CD4-positive, alpha-beta T cell treated with Interleukin-17A for 4 hours (primary cell): ENCODE measurements around the gene MDC1.
"Not testable (repeated sequence)": the region's sequence is repeated elsewhere in the genome, so short reads cannot be mapped to it uniquely, and the experiment has no call there.

Experiments used
- DNase-seq: peaks from one replicate; pipeline ENCODE4 v3.0.0-alpha.2; 2020; ENCODE audit warnings: mixed read lengths

The MDC1 gene

DNA sequence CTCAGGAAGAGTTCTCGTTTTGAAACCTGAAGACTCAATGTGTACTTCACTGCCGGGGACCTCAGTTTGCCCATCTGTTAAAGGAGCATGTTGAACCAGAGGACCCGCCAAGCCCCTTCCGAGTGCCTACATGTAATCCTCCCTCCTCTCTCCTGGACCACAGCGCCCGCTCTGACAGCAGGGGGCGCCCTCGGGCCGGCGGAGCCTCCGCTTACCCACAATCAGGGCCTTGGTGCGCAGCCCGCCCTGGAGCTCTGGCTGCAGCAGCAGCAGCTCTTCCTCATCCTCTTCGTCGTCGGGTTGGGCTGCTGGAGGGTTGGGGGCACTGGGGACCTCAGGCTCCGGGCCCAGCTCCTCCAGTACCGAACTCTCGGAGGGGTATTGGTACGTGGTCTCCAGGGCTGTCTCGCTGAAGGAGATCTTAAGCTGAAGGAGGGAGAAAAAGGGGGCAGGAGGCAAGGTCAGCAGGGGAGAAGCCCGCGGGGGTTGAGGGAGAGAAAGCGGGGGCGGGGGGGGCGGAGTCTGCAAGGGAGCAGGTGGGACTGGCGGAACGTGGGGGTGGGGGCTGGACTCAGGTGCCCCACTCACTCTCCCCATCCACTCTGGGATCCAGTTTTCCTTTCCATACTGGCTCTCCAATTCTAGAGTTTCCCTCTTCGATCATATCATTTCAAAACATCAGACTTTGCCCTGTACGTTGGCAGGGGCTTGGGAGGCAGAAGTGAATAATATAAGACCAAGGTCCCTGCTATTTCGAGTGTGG is 37.9 kb downstream of the MDC1 start:
- peak; percentile 96 for DNase-seq

DNA sequence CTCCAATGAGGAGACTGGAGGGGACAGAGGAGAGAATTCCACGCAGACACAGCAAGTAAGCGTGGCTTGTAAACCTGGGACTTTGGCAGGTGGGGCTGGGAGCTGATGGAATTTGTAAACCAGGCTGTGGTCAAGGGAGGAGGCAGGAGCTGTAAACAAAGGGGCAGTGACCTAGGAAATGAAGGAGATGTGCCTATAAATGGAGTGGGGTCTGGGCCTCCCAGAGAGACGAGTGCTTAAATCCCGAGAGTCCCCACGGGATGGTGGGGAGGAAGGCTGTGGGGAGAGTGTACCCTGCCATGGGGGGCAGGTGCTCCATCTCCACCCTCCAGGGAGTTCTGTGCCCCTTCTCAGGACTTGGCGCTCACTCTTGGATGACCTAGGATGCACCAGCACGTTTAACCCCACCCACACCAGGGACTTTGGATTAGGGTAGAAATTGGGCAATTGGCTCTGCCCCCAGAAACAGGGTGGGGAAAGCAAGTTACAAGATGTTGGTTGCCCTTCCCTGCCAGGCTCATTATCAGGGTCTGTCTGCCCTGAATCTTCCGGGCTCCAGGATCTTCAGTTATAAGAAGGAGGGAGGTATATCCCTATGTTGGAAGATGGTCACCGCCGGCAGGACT is 40.3 kb downstream of the MDC1 start:
- DNase-seq = no peak

DNA sequence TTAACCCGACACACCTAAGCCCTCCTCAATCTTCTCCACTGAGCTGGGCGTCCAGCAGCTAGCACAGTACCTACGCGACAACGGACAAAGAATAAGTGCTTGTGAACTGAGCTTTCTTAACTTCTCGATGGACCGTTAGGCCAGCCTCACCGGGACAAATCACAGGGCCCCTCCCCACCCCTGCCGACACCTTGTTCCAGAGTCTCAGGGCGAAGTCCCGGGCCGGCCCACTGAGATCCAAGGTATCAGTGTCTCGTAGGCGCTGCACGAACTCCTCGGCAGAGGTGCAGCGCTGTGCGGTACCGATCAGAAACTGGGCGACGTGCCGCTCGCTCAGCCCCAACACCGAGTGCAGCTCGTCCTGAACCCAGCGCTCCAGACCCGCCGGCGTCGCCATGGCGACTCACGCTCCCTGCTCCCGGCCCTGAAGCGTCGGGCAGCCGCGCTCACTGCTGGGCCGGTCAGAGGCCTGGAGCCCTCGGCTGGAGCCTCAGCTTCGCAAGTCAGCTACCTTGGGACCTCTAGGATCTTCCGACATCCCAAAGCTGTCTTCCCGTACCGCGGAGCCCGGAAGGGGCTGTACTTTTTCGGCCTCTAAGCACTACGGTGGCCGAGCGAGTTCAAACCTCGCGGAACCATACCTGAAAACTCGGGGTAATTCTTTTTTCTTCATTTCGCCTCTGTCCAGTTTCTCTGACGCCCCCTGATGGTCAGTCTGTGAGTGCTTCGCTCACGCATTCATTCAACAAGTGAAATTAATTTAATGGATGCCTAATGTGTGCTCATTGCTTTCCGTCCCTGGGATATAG is 44.4 kb downstream of the MDC1 start, which contains the start of gene DHX16:
Gene DHX16 (minus strand): TSS at position 562 of the 809 bp plus-strand sequence. CDS start 165 bp downstream, at position 397.
- DNase-seq = peak; percentile 93

DNA sequence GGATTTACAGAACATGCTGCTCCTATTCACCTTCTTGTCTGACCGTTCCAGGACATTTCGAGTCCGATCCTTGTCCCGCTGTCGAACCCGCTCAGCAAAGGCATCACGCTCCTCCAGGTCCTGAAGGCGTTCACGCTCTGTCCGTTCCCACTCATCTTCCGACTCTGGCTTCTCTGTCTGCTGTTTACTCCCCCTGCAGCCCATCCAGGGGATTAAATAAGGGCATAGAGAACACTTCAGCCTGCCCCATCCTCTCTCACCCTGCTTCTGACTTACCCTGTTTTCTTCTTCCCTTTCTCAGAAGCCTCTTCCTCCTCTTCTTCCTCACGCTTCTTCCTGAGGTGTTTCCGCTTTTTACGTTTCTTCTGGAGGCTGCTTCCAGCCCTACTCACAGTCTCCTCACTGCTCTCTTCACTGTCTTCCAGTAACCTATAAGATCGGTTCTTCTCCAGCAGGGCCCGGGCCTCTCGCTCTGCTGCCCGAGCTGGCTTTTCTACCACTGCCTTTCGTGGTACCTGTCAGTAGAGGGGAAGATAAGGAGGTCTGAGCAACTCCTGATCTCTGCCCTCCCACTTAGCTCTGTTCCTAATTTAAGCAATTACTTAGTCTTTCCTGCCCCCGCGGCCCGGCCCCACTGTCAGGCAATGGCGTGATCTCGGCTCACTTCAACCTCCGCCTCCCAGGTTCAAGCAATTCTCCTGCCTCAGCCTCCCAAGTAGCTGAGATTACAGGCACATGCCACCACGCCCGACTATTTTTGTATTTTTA is 46.1 kb downstream of the MDC1 start:
- no peak for DNase-seq

DNA sequence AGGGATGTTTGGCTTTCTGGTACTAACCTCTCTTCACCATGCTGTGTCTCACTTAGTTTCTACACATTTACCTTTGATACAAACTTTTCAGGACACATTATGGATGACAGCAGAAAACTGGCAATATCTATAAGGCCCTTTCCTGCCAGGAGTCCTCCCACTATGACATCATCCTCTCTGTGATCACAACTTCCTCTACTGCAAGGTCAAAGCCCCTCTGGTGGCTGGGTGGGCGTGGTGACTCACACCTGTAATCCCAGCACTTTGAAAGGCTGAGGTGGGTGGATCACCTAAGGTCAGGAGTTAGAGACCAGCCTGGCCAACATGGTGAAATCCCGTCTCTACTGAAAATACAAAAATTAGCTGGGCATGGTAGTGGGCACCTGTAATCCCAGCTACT is 50.8 kb downstream of the MDC1 start:
- DNase-seq = peak; percentile 24

DNA sequence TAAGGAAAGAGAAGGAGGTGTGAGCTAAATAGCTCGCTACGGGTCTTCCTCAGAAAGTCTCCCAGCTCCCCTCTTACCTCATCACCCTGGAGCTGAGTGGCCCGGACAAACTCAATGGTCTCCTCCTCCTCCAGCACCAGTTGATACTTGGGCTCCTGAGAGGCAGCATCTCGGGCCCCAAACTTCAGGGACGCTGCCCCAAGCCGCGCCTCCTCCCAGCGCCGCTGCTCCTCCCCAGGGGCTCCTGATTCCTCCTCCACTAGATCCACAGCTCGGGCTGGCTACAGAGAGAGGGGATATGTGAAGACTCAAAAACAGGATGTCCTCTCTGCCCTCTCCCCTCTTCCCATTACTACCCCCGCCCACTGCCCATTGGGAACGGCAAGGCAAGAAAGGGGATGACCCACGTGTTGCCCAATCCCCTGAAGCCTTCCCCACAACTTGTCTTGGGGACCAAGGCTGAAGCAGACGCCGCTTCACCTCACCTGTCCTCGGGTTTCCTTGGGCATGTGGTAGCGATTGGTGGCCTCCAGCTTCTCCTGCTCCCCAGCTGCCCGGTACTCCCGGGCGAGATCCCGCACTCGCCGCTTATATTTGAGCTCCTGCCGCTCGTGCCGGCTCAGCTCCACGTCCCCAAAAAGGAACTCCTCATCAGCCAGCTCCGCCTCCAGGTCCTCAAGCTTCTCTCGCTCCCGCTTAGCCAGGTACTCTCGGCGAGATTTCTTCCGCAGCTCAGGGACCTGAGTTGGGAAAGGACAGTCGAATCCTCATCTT is 51.9 kb downstream of the MDC1 start:
- DNase-seq = no peak

DNA sequence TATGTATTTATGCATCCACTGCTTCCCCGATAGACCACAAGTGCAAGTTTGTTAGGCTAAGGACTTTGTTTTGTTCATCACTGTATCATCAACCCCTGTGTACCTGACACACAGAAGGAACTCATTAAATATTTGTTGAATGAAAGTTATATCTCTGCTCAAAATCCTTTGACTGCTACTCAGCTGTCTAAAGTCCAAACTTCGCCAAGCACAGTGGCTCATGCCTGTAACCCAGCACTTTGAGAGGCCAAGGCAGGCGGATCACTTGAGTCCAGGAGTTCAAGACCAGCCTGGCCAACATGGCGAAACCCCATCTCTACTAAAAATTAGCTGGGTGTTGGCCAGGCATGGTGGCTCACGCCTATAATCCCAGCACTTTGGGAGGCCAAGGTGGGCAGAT is 59.2 kb downstream of the MDC1 start:
- DNase-seq = not testable (repeated sequence)

DNA sequence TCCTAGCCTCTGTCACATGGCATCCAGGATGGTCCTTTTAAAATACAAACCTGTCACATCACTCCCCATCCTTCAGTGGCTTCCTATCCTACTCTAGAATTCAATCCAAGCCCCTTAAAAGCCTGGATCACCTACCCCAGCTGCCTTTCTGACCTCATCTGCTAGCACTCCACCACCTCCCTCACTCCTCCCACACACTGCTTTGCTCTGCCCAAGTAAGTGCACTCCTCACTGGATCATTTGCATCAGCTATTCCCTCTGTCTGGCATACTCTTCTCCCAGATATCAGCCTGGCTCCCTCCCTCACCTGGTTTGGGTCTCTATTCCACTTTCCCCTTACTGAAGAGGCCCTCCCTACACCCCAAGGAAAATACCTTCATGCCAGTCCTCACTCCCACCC is 59.6 kb downstream of the MDC1 start:
- no peak for DNase-seq

DNA sequence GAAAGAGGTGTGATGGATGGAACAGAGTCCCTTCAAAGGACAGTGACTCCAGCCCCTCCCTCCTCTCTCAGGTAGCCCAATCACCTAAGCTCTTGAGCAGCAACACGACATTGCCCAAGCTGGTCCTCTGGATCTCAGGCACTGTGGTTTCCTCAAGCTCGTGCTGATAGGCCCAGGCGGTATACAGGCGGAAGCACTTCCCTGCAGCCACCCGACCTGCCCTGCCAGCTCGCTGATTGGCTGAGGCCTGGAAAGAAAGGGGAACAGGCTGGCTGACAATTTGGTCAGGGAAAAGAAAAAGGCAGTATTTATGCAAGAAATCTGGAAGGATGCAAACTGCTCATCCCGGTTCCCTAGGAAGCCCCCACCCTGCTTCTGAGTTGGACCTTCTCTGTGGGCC is 60.6 kb downstream of the MDC1 start:
- no peak for DNase-seq

DNA sequence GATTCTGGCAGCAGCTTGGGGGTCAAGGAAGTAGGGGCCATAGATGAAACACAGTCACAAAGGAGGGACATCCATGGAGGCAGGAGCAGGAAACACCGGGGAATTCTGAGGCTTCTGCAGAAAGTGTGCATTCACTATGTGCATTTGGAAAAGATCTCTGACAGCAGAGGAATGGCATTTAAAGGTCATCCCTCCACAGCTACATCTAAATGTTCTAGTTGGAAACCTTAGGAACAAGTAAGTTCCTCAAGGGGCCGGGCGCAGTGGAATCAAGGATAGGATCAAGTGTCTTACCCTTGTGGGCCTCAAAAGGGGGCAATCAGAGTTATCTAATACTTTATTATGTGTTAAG is 61.4 kb downstream of the MDC1 start:
- DNase-seq = no peak

DNA sequence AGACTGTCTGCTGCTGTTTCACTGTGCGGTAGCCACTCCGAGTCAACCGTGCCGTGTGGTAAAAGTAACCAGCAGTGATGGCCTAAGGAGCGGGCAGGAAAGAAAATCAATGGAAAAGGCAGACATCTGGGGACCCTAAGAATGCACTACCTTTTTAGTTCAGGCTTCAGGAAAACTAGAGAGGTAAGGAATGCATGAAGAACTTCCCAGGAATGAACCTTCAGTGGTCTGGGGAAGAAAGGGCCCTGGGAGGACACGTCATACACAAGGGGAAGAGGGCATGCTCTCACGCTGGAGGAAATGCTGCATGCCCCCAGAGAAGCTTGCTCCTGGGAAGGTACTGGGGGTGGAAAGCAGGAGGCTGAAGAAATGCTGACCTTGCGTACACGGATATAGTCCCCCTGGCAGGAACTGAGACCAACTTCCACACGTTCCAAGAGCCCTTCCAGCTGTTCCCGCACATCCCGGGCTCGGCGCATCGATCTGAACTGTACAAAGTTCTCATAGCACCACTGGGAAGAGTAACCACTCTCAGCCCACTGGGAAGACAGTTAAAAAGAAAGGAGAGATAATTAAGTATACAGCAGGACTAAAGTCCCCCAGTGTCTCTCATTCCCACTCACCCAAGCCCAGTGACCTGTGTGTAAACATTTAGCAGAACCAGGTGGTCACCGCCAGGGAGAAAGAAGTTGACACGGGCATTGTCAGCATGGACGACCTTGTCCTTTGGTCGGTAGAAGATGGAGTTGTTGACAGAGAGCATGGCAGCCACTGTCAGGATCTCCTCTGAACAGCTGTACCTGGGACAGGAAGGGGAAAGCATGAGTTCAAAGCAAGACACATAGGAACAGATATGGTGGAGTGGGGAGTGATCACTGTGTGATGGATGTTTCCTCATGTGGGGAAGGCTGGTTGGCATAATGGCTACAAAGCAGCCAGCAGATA is 62.0 kb downstream of the MDC1 start:
- DNase-seq = no peak

DNA sequence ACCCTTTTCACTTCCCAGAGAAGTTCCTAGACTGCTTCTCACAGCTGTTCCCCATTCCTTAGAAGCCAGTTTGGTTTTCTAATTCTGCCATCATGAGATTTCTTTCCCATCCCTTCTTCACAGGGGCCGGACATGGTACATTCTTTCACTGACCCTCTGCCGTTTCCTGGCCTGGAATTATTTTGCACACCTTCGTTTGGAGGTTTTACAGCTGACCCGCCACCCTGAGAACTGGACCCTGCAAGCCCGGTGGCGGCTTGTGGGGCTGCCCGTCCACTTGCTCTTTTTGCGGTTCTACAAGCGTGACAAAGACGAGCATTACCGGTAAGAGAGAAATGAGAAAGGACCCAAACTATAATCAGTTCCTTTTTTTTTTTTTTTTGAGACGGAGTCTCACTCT is 65.9 kb downstream of the MDC1 start:
- DNase-seq = no peak
